ENCODE data around the gene GLT1D1. TPM values are rescaled to one million over a fixed set of nuclear protein-coding genes. Genes with fewer than 3 reads are reported as not detected.

GLT1D1 gene
- total RNA-seq, 3 donors from 2014 or later: 0.16 to 0.73 (median 0.33) TPM

DNA sequence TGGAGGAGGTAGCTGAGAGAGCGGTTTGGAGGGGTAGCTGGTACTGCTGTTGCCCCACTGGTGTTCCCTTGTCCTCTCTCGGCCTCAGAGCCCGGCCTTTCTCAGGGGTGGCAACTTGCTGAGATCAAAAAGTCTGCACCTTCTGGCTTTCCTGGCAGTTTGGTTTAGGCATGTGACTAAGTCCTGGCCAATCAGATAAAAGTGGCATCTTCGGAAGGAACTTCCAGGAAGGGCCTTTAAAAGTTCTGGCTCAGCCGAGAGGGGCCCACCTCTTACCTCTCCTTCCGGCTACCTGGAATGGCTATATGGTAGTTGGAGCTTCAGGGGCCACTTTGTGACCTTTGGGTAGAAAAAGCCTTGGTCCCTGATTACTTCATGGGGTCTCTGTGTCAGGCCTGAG lies 152.6 kb downstream of the GLT1D1 start:
- no peak for DNase-seq (ENCODE audit: low spot score in 2 of 2)
- TF ChIP-seq POLR2AphosphoS5 (IDR thresholded peaks at IDR 0.05): no peak
- Histone ChIP-seq H3K4me1 (no peaks in the 10 kb centered on the region), H3K36me3 (no peaks in the 10 kb centered on the region), H3K9me3 (no peaks in the 10 kb centered on the region), H3K4me3 (no peak overlapping the region), H3K27ac (no peak overlapping the region), H3K27me3 (no peaks in the 10 kb centered on the region)
- intact Hi-C loops (cut with DNase I; ENCODE audit: low total_unique reads): no loop called here

DNA sequence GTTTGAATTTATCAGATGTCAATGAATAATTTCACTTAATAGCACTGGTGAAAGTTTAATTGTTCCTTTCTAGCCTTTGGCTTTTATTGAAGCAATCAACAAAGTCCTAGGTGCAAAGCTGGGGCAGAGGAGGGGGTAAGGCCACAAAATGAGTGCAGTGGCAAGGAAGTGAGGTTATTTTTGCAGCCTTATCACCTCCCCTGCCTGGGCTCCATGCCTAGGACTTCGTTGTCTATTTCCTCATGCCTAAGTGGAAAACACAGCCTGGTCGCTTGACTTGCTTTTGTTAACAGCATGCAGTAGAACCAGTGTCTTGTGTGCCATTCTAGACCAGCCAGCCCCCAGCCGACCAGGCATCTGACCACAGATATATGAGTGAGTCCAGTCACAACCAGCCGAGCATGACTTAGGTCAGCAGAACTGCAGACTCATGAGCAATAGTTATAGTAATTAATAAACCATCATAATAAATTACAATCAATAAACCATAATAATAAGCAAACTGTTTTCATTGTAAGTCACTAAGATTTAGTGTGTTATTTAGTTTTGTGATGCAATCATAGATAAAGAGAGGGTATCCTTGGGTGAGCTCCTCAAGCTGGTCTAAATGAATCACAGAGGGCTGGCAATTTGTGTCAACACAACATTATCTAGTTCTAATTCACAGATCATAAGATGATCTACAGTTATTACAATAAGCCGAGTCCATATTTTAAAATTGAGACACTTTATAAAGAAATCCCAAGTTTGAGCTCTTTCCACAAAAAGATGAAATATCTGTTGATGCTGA lies 156.8 kb downstream of the GLT1D1 start:
- no peaks in the 10 kb centered on the region for H3K27me3 ChIP-seq
- no peak overlapping the region for H3K27ac ChIP-seq
- no peaks in the 10 kb centered on the region for H3K36me3 ChIP-seq
- no peak for DNase-seq (ENCODE audit: low spot score in 2 of 2)
- no peaks in the 10 kb centered on the region for H3K4me1 ChIP-seq
- H3K9me3 ChIP-seq: no peaks in the 10 kb centered on the region
- H3K4me3 ChIP-seq: no peak overlapping the region
- intact Hi-C loops (cut with DNase I; ENCODE audit: low total_unique reads): loop anchor here (1.0 kb wide), 1 partner anchor 19 kb away; no protein-coding TSS in a partner anchor
- TF ChIP-seq POLR2A (IDR thresholded peaks at IDR 0.05): no peak
- TF ChIP-seq, protein P1, sequence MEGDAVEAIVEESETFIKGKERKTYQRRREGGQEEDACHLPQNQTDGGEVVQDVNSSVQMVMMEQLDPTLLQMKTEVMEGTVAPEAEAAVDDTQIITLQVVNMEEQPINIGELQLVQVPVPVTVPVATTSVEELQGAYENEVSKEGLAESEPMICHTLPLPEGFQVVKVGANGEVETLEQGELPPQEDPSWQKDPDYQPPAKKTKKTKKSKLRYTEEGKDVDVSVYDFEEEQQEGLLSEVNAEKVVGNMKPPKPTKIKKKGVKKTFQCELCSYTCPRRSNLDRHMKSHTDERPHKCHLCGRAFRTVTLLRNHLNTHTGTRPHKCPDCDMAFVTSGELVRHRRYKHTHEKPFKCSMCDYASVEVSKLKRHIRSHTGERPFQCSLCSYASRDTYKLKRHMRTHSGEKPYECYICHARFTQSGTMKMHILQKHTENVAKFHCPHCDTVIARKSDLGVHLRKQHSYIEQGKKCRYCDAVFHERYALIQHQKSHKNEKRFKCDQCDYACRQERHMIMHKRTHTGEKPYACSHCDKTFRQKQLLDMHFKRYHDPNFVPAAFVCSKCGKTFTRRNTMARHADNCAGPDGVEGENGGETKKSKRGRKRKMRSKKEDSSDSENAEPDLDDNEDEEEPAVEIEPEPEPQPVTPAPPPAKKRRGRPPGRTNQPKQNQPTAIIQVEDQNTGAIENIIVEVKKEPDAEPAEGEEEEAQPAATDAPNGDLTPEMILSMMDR (IDR thresholded peaks at IDR 0.05): no peak
- no peak for TF ChIP-seq POLR2AphosphoS5 (IDR thresholded peaks at IDR 0.05)

DNA sequence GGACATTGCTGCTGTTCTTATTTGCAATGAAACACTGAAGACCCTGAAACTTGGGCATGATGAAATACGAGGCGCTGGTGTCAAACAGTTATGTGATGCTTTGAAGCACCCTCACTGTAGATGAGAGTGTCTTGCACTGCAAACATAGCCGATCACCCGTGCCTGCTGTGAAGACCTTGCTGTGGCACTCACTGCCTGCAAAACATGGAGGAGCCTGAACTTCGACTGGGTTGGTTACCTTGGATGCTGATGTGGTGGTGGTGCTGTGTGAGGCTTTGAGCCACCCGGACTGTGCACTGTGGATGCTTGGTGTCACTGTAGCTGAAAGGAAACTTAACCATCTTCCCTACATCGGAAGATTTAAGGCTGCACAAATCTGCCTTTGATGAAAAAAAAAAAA lies 162.9 kb downstream of the GLT1D1 start:
- no peaks in the 10 kb centered on the region for H3K4me1 ChIP-seq
- H3K27me3 ChIP-seq: no peaks in the 10 kb centered on the region
- H3K36me3 ChIP-seq: no peaks in the 10 kb centered on the region
- intact Hi-C loops (cut with DNase I; ENCODE audit: low total_unique reads): loop anchor here (5.0 kb wide), 1 partner anchor 641 kb away; no protein-coding TSS in a partner anchor
- no peak overlapping the region for H3K4me3 ChIP-seq
- H3K27ac ChIP-seq: no peak overlapping the region
- TF ChIP-seq POLR2AphosphoS5 (IDR thresholded peaks at IDR 0.05) (no peak), POLR2A (IDR thresholded peaks at IDR 0.05) (no peak)
- TF ChIP-seq, protein P1 (IDR thresholded peaks at IDR 0.05): no peak
- H3K9me3 ChIP-seq: peaks cover 0 to 40% of the 10 kb centered on the region in 2 donors
- no peak for DNase-seq (ENCODE audit: low spot score in 2 of 2)

DNA sequence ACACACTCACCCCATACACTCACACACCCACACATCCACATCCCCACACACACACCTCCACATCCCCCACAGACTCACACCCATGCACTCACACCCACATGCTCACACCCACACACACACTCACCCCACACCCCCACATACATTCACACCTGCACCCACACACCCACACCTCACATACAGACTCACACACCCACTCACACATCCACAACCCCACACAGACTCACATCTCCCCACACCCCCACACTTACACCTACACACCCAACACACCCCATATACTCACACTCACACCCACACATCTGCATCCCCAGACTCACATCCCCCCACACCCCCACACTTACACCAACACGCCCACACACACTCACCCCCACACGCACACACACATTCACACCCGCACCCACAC lies 171.8 kb downstream of the GLT1D1 start:
- H3K4me1 ChIP-seq: no peaks in the 10 kb centered on the region
- no peak overlapping the region for H3K27ac ChIP-seq
- no peaks in the 10 kb centered on the region for H3K27me3 ChIP-seq
- intact Hi-C loops (cut with DNase I; ENCODE audit: low total_unique reads): no loop called here
- TF ChIP-seq, protein P1 (IDR thresholded peaks at IDR 0.05): no peak
- TF ChIP-seq POLR2AphosphoS5 (IDR thresholded peaks at IDR 0.05): no peak
- TF ChIP-seq POLR2A (IDR thresholded peaks at IDR 0.05): no peak
- H3K36me3 ChIP-seq: no peaks in the 10 kb centered on the region
- H3K9me3 ChIP-seq: peaks cover 0 to 12% of the 10 kb centered on the region in 2 donors
- H3K4me3 ChIP-seq: no peak overlapping the region
- no peak for DNase-seq (ENCODE audit: low spot score in 2 of 2)

DNA sequence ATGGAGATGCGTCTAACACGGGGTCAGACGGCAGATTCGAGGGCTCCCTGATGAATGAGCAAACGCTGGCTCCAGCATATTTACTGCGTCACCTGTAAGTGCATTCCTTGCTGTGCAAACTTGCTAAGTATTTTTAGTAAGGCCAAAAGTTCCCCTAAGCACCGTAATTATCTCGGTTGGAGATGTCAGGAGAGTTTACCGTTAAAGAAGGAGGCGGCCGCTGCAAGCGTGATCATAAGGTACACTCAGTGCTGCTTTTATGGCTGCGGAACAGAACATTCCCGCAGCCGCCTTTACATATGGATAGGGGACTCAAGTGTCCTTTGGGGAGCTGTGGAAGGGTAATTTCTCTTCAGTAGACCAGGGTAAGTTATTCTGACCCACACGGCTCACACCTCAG lies 175.6 kb downstream of the GLT1D1 start:
- H3K27ac ChIP-seq: no peak overlapping the region
- intact Hi-C loops (cut with DNase I; ENCODE audit: low total_unique reads): loop anchor here (1.0 kb wide), 1 partner anchor 20 kb away; no protein-coding TSS in a partner anchor
- DNase-seq (ENCODE audit: low spot score in 2 of 2): no peak

More for the DNA sequence above, 175.6 kb downstream of the GLT1D1 start:
- Histone ChIP-seq H3K9me3 (no peaks in the 10 kb centered on the region), H3K36me3 (no peaks in the 10 kb centered on the region), H3K4me3 (no peak overlapping the region), H3K27me3 (no peaks in the 10 kb centered on the region), H3K4me1 (no peaks in the 10 kb centered on the region)
- no peak for TF ChIP-seq POLR2AphosphoS5 (IDR thresholded peaks at IDR 0.05)
- TF ChIP-seq, protein P1 (IDR thresholded peaks at IDR 0.05): no peak
- no peak for TF ChIP-seq POLR2A (IDR thresholded peaks at IDR 0.05)

Other genes starting within 250 kb of the GLT1D1 start
- 10 to 100 TPM; 38.6 to 64.7 (median 41.0) TPM for gene SLC15A4, start 29.5 kb upstream of the GLT1D1 start, total RNA-seq

Data from breast epithelium (tissue), 4 donors.